Ishikawa (cell line): ENCODE data around the gene LRIG3.

Experiments
- CEBPB ChIP-seq: IDR thresholded peaks from 2 replicates; pipeline ENCODE4 v1.6.1; 2012
- CREB1 ChIP-seq: IDR thresholded peaks from 2 replicates; pipeline ENCODE4 v1.6.1; 2012; ENCODE audit warnings: low read depth
- EGR1 ChIP-seq: IDR thresholded peaks from 2 replicates; pipeline ENCODE4 v1.6.1; 2012
- EP300 ChIP-seq: IDR thresholded peaks from 2 replicates; pipeline ENCODE4 v1.6.1; 2012; ENCODE audit warnings: borderline replicate concordance
- FOXM1 ChIP-seq: IDR thresholded peaks from 2 replicates; pipeline ENCODE4 v1.6.1; 2012; ENCODE audit warnings: low read depth, borderline replicate concordance
- NFIC ChIP-seq: IDR thresholded peaks from 2 replicates; pipeline ENCODE4 v1.6.1; 2012
- RAD21 ChIP-seq: IDR thresholded peaks from 2 replicates; pipeline ENCODE4 v1.6.1; 2012; ENCODE audit warnings: low read depth
- TAF1 ChIP-seq: IDR thresholded peaks from 2 replicates; pipeline ENCODE4 v1.6.1; 2012; ENCODE audit warnings: low read depth, mild to moderate bottlenecking
- TCF12 ChIP-seq: IDR thresholded peaks from 2 replicates; pipeline ENCODE4 v1.6.1; 2012; ENCODE audit warnings: low read depth
- TEAD4 ChIP-seq: IDR thresholded peaks from 2 replicates; pipeline ENCODE4 v1.6.1; 2012
- YY1 ChIP-seq: IDR thresholded peaks from 2 replicates; pipeline ENCODE4 v1.6.1; 2012; ENCODE audit warnings: low read depth
- ZBTB7A ChIP-seq: IDR thresholded peaks from 2 replicates; pipeline ENCODE4 v1.6.1; 2012; ENCODE audit warnings: low read depth
- TF ChIP-seq, protein P1 (sequence below): IDR thresholded peaks from 2 replicates; pipeline ENCODE4 v1.6.1; 2012
- TF ChIP-seq, protein P2 (sequence below): IDR thresholded peaks from 2 replicates; pipeline ENCODE4 v1.6.1; 2012; ENCODE audit warnings: low read depth, mild to moderate bottlenecking
- TF ChIP-seq, protein P3 (sequence below): IDR thresholded peaks from 2 replicates; pipeline ENCODE4 v1.6.1; 2012

Gene LRIG3, protein sequence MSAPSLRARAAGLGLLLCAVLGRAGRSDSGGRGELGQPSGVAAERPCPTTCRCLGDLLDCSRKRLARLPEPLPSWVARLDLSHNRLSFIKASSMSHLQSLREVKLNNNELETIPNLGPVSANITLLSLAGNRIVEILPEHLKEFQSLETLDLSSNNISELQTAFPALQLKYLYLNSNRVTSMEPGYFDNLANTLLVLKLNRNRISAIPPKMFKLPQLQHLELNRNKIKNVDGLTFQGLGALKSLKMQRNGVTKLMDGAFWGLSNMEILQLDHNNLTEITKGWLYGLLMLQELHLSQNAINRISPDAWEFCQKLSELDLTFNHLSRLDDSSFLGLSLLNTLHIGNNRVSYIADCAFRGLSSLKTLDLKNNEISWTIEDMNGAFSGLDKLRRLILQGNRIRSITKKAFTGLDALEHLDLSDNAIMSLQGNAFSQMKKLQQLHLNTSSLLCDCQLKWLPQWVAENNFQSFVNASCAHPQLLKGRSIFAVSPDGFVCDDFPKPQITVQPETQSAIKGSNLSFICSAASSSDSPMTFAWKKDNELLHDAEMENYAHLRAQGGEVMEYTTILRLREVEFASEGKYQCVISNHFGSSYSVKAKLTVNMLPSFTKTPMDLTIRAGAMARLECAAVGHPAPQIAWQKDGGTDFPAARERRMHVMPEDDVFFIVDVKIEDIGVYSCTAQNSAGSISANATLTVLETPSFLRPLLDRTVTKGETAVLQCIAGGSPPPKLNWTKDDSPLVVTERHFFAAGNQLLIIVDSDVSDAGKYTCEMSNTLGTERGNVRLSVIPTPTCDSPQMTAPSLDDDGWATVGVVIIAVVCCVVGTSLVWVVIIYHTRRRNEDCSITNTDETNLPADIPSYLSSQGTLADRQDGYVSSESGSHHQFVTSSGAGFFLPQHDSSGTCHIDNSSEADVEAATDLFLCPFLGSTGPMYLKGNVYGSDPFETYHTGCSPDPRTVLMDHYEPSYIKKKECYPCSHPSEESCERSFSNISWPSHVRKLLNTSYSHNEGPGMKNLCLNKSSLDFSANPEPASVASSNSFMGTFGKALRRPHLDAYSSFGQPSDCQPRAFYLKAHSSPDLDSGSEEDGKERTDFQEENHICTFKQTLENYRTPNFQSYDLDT

DNA sequence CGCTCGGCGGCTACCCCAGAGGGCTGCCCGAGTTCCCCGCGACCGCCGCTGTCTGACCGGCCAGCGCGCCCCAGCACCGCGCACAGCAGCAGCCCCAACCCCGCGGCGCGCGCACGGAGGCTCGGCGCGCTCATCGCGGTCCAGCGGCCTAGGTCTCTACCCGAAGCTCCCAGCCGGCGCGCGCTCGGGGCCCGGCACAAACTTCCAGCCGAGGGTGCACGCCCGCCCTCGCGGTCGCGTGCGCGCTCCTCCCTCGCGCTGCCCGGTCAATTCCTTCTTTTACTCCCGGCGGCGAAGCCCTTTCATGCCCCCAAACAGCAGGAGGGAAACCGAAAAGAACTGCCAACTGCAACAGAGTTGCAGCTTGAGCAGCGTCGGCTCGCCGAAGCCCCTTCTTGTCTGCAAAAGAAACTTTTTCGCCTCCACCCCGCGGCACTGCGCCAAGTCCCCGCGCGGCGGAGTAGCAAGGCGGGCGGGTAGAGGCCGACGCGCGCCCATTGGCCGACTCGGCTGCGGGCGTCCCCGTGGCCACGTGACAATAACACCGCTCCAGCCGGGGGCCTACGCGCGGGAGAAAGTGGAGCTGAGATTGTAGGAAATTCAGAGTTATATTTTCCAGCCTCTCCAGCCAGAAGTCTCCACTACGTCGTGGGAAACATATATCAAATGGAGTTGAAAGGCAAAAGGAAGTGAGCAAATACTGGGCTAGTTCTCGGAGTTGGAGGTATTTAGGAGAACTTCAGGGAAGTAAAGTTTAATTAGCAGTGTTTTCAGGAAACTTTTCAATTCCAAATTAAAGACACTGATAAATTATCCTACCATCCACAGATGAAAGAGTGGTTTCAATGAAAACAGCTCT, at the start of gene LRIG3:
TSS of gene LRIG3 (minus strand) at position 403 of the 859 bp plus-strand sequence. CDS start at position 134, 269 bp downstream.
- TF ChIP-seq RAD21: no peak
- TF ChIP-seq, protein P1, sequence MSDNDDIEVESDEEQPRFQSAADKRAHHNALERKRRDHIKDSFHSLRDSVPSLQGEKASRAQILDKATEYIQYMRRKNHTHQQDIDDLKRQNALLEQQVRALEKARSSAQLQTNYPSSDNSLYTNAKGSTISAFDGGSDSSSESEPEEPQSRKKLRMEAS: peak; percentile 95
- TF ChIP-seq NFIC: peak; percentile 93
- no peak for TF ChIP-seq TCF12
- no peak for TF ChIP-seq ZBTB7A
- 0 out of 2 replicates have a peak, but pooled peaks have one; percentile 29 for TF ChIP-seq FOXM1
- TF ChIP-seq, protein P2, sequence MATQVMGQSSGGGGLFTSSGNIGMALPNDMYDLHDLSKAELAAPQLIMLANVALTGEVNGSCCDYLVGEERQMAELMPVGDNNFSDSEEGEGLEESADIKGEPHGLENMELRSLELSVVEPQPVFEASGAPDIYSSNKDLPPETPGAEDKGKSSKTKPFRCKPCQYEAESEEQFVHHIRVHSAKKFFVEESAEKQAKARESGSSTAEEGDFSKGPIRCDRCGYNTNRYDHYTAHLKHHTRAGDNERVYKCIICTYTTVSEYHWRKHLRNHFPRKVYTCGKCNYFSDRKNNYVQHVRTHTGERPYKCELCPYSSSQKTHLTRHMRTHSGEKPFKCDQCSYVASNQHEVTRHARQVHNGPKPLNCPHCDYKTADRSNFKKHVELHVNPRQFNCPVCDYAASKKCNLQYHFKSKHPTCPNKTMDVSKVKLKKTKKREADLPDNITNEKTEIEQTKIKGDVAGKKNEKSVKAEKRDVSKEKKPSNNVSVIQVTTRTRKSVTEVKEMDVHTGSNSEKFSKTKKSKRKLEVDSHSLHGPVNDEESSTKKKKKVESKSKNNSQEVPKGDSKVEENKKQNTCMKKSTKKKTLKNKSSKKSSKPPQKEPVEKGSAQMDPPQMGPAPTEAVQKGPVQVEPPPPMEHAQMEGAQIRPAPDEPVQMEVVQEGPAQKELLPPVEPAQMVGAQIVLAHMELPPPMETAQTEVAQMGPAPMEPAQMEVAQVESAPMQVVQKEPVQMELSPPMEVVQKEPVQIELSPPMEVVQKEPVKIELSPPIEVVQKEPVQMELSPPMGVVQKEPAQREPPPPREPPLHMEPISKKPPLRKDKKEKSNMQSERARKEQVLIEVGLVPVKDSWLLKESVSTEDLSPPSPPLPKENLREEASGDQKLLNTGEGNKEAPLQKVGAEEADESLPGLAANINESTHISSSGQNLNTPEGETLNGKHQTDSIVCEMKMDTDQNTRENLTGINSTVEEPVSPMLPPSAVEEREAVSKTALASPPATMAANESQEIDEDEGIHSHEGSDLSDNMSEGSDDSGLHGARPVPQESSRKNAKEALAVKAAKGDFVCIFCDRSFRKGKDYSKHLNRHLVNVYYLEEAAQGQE: no peak
- no peak for TF ChIP-seq CREB1
- TF ChIP-seq EGR1: no peak
- TF ChIP-seq CEBPB: no peak
- TF ChIP-seq TAF1: peak; percentile 45
- no peak for TF ChIP-seq TEAD4
- TF ChIP-seq, protein P3, sequence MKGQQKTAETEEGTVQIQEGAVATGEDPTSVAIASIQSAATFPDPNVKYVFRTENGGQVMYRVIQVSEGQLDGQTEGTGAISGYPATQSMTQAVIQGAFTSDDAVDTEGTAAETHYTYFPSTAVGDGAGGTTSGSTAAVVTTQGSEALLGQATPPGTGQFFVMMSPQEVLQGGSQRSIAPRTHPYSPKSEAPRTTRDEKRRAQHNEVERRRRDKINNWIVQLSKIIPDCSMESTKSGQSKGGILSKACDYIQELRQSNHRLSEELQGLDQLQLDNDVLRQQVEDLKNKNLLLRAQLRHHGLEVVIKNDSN: peak; percentile 99

DNA sequence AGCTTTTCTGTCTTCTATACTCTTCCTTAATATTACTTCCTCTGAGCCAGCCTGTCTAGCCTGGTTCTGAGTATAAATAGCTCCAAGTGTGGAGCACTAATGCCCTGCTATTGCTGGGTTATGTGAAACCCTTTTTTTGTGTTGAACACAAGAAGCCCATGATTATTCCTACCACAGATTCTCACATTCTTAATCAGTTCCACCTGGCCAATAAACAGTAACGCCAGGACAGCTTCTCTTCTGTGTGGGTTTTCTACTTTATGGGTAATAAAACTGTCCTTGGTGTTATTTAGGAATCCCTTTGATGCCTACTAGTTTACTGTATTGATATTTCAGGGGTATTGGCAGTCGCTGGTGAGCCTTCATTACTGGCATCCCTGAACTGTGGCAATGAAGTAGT, 48.9 kb upstream of the LRIG3 start:
- no peak for TF ChIP-seq TCF12
- TF ChIP-seq ZBTB7A: no peak
- TF ChIP-seq CEBPB: no peak
- TF ChIP-seq EP300: no peak
- TF ChIP-seq, protein P2: no peak
- TF ChIP-seq, protein P3: no peak
- TF ChIP-seq TEAD4: no peak
- no peak for TF ChIP-seq TAF1
- TF ChIP-seq RAD21: no peak
- TF ChIP-seq NFIC: no peak
- no peak for TF ChIP-seq FOXM1
- TF ChIP-seq CREB1: no peak
- TF ChIP-seq EGR1: no peak
- no peak for TF ChIP-seq YY1
- TF ChIP-seq, protein P1: no peak

DNA sequence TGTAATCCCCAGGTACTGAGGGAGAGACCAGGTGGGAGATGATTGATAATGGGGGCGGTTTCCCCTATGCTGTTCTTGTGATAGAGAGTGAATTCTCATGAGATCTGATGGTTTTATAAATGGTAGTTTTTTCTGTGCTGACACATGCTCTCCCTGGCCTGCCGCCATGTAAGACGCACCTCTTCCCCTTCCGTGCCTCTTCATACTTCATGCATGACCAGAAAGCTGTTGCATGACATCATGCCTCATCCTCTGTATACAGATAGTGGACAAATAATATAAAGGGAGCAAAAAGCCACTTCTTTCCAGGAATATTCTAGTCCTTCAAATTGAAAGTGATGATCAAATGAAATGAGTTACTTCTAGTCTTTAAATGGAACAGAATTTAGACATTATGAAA, 47.3 kb upstream of the LRIG3 start:
- TF ChIP-seq YY1 (no peak), CREB1 (no peak), NFIC (no peak), ZBTB7A (no peak), TAF1 (no peak), RAD21 (no peak), CEBPB (no peak)
- TF ChIP-seq, protein P2: no peak
